ENCODE results near the gene IDI2.
"Not testable (repeated sequence)": the region's sequence is repeated elsewhere in the genome, so short reads cannot be mapped to it uniquely, and the experiment has no call there.

Gene IDI2

DNA sequence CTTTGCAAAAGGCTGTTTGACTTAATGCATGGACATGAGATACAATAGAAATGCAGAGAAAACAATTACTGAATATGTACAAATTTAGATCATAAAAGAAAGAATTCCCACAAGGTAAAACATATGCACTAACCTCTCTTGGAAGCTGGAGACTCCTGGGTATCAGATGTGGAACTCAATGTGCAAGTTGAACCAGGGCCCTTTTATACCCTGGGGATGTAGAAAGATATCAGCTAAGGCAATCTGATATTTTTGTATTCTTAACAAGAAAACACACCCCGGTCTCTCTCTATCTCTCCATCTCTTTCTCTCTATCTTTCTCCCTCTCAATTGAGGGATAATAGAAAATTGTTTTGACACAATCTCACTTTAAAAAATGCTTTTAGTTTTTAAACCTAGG, at the start of gene IDI2:
TSS of gene IDI2 (minus strand) at position 177 of the 400 bp plus-strand sequence. CDS start 1,136 bp downstream, outside the sequence.
- no peak for DNase-seq

DNA sequence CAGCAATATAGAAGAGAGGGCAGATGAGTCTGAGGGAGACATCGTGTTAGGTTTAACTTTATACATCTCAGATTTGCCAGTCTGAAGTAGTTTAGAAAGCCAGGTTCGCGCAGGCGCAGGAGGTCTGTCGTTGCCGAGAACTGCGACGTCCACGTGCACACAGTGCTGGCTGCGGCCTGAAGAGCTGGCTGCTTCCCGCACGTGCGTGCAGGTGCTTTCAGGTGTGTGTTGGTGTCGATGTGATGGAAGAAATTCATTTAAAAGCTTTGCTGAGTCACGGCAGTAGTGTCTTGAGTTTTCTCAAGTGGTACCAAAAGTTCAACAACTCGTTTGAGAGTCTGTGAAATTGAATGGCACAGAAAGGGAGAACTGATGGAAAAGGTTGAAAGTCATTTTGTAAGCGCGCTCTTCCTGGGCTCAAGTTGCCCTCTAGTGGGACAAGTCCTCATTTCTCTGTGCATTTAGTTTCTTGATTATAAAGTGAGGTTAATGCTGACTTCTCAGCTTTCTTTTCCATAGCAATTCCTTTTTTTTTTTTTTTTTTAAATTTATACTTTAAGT, 49.2 kb upstream of the IDI2 start:
- no peak for DNase-seq

DNA sequence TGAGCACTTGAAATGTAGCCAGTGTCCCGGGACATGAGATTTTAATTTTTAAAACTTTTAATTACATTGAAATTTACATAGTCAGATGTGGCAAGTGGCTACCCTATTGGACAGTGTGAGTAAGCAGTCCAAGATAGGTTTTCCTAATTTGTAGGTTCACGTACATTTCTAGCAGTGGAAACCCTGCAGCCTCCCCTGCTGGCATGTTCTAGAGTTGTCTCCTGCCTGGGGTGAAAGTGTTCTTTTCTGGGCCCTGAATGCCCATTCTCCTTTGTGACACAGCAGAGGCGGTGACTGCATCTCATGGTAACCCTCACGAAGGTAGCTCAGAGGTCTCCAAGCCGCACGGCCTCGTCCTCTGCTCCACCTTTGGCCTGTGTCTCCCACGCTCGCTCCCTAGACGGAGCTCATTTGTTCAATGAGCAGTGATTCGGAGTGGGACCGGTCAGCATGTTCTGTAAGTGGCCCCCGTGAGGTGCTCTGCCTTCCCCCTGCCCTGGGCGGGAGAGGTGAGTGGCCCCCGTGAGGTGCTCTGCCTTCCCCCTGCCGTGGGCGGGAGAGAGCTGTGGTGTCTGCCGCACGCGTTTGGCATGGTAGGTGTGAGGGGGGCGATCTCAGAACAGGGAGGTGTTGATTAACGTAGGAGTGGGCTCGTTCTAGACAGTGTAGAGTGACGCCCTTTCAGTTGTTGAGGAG, 48.5 kb upstream of the IDI2 start:
- no peak for DNase-seq

DNA sequence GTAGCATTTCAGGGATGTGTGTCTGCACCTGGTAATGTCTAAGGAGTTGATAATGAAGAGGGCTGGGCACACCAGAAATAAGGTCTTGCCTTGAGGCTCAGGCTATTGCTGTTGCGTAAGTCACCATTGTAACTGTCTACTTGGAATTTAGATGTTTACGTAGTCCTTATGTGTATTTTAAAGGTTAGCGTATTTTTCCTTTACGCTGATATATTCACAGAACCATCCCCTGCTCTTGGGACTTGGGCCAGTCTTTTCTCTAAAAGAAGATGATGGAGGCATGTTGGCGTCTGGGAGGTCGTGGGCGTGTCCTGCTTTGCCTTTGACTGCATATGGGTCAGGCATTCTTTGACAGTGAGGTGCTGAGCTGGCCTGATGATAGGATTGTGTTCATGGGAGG, 45.3 kb upstream of the IDI2 start:
- no peak for DNase-seq

DNA sequence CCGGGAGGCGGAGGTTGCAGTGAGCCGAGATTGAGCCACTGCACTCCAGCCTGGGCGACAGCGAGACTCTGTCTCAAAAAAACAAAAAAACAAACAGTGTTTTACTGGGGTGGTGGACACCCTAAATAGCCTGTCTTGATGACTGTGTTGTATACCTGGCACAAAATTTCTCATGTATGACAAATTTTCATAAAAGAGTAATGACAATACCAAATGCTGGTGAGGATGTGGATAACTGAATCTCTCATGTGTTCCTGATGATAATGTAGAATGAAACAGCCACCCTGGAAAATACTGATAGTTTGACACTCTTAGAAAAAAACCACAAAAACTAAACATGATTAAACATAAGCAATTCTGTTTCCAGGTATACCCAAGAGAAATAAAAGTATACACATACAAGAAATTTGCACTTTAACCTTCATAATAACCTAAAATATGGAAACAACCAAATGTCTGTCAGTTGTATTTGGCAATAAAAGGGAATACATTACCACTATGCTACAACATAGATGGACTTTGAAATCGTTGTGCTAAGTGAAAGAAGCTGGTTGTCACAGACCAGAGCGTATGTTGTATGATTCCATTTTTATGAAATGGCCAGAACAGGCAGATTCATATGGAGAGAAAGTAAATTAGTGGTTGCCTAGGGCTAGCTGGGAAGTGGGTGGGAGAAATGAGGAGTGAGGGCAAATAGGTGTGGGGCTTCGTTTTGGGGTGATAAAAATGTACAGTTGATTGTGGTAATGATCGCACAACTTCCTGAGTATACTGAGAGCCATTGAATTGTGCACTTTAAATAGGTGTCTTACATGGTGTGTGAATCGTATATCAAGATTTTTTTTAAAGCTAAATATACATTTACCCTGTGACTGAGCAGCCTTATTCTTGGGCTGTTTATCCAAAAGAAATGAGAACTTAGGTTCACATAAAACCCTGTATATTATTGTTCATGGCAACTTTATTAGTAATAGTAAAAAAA, 43.0 kb upstream of the IDI2 start:
- DNase-seq: no peak

DNA sequence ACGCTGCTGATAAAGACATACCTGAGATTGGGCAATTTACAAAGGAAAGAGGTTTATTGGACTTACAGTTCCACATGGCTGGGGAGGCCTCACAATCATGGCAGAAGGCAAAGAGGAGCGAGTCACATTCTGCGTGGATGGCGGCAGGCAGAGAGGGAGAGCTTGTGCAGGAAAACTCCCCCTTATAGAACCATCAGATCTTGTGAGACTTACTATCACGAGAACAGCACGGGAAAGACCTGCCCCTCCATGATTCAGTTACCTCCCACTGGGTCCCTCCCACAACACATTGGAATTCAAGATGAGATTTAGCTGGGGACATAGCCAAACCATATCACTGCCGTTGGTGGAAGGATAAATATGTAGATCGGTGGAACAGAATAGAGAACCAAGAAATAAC, 41.1 kb upstream of the IDI2 start:
- not testable (repeated sequence) for DNase-seq

DNA sequence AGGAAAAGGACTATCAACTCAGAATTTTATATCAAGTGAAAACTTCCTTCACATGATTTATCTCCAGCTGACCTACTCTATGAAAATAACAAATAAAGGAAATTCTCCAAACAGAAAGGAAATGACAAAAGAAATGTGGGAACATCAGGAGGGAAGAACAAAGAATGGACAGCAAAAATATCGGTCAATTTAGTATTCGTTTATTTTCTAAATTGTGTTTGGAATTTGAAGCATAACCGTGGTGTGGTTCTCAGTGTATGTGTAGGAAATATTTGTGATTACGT, 39.2 kb upstream of the IDI2 start:
- no peak for DNase-seq

DNA sequence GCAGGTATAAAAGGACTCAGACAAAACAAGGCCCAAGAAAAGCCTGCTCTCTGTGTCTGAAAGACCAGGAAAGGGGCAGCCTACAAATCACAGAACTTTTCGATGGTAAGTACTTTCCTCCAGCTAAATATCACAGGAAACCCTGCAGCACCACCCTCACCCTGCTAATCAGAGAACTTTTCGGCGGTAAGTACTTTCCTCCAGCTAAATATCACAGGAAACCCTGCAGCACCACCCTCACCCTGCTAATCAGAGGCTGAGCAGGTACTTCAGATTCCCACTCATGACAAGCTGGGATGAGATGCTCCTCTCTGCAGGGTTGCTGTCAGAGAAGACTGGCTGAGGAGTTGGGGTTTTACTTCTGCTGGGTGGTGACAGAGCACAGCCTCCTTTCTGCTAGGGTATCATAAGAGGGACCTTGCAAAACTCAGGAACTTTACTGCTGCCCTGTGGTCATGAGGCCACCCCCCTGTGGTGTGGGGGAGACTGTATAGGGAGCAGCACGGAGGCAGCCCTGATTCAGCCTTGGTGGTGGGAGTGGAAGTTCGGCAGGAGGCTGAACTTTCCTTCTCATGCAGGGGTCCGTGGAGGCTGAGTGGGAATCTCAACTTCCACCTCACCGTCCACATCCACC, 37.7 kb upstream of the IDI2 start:
- DNase-seq: no peak

DNA sequence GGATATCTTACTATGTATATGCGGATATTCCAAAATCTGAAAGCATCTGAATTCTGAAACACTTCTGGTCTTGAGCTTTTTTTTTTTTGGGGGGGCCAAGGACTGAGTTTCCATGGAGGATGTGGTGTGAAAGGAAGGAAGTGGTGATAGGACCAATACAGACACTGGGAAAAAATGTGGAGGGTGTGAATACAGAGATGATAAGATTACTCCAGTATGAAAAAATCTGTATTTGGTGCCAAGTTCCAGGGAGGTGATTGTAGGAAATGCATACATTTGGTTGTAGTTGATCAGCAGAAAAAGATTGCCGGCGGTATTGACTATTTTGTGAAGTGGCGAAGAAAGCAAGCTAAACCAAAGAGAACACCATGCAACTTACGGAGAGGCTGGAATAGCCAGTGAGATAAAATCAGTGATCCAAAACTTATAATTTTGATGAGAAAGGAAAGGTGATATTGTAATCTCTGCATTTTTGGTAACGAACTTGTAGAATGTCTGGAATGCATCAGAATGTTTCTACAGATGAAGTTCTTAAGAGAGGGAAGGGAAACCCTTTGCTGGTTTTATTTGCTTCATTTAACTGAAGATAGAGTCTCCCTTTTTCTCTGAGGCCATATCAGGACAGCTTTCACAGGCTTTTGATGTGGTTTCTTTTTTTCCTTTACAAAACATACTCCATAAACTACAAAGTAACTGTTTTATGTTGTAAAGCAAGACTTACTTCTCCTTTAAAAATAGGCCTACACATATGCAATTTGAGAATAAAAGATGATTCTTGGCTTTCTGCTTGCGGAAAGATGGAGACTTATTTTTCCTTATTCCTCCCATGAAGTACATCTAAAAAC, 36.5 kb upstream of the IDI2 start:
- DNase-seq: no peak

DNA sequence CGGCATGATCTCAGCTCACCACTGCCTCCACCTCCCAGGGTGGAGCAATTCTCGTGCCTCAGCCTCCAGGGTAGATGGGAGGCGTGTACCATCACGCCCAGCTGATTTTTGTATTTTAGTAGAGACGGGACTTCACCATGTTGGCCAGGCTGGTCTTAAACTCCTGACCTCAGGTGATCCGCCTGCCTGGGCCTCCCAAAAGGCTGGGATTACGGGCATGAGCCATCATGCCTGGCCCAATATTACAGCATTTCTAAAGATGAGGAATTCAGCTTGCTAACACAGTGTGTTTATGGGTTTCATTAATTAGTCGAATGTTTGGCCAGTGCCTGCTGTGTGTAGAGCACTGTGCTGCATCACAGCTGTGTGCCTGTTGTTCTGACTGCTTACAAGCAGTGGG, 34.2 kb upstream of the IDI2 start:
- DNase-seq: no peak

DNA sequence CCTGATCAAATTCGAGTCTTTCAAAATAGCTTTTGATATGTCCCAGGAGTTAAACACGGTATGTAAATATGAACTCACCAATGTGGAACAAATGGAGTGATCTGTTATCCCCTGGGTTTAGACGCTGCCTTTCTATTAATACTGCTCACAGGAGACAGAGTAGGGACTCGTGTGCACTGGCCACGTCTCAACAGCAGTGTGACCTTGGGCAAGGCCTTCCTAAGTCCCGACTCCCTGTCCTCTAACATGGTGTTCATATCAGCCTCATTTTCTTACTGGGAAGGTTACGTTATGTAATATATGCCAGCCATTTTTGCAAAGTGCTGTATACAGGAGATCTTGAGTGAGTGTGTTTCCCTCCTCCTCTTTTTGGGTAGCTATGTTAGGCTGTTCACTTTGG, 32.4 kb upstream of the IDI2 start:
- DNase-seq: no peak

DNA sequence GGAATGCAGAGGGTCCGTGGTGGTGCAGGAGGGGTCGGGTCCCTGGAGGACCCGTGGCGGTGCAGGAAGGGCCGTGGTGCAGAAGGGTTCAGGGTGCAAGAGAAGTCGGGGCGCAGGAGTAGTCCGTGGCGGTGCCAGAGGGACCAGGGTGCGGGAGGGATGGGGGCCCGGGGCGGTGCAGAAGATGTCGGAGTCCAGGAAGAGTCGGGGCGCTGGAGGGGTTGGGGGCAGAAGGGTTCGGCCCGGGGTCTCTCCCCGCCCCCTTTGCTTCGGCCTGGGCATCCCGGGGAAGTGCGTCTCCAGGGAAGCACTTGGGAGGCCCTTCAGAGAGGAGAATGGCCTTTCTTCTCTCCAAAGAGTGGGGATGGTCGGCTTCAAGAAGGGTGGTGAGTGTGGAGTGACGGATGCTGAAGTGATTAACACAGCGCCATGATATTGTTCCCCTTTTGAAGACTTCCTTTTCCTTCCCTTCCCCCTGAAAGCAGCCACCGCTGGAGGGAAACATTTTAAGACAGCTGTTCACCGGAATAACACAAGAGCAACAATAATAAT, 31.5 kb upstream of the IDI2 start:
- peak; percentile 72 for DNase-seq

DNA sequence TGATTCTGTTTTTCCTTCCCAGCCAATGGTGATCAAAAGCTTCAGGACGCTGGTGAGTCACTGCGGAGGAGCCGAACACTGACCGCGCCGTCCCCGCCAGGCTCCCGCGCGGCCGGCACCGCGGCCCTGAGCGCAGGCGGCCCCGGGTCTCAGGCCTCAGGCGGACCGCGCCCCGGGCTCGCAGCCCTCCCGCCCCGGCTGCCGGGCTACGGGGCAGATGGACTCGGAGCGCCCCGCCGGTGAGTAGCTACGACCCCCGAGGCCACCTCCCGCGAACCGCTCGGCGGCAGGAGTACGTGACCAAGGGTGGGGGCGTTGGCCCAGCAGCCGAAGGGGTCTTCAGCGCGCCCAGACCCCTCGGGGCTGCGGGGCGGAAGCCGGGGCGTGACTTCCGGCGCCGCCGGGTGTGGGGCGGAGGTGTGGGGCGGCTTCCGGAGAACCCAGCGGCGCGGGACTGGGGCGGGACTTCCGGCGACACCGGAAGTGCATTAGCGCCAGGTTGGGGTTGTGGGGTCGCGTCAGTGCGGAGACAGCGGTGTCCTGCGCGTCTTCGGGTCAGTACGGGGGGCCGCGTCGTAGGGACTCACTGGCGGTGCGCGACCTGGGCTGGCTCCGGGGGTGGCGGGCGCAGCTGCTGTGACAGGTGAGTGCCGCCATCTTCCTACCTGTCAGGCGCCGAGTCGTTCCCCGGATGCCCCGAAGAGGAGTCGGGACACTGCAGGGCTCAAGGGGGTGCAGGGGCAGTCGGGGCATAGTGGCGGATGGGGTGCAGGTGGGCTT, 30.9 kb upstream of the IDI2 start, which contains the start of gene WDR37:
TSS of gene WDR37 (plus strand) at position 60 of the 780 bp plus-strand sequence. CDS start 15,771 bp downstream, outside the sequence.
- peak; percentile 66 for DNase-seq

DNA sequence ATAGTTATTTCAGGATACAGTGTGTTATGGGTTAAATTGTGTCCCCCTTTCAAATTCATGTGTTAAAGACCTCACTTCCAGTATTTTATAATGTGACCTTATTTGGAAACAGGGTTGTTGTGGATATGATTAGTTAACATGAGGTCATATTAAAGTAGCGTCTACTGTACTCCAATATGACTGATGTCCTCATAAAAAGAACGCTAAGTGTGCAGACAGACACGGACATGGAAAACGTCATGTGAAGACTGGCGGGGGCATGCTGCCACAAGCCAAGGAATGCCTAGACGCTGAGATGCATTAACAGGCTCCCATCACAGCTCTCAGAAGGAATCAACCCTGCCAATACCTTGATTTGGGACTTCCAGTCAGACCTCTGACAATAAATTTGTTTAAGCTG, 29.0 kb upstream of the IDI2 start:
- DNase-seq: no peak

DNA sequence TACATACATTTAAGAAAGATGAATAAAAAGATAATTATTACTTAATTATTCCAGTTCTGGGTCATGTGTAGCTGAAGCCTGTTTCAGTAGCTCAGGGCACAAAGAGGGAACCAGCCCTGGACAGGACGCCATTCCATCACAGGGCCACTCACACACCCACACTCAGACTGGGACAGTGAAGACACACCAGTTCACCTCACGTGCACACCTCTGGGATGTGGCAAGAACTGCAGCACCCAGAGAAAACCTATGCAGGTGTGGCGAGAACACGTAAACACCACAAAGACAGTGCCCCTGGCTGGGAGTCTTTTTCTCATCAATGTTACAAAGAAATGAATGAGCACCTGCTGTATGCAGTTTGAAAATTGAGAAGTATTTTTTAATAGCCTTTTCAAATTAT, 24.9 kb upstream of the IDI2 start:
- DNase-seq: no peak

DNA sequence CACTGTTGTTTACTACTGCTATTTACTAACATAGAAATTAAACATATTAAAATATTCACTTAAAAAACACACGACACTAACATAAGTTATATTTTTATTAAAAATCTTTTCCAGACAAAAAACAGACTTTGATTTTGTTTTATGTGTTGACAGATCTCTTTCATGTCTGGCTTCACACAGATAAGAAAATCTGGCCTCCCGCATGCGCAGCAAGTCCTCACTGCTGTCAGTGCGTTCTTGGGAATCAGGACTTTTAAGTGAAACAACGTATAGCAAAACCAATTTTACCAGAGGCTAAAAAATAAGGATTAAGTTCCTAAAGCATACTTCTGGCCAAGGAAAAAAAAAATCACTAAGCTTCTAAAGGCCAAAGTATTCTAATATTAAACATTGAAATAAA, 24.5 kb upstream of the IDI2 start:
- no peak for DNase-seq

DNA sequence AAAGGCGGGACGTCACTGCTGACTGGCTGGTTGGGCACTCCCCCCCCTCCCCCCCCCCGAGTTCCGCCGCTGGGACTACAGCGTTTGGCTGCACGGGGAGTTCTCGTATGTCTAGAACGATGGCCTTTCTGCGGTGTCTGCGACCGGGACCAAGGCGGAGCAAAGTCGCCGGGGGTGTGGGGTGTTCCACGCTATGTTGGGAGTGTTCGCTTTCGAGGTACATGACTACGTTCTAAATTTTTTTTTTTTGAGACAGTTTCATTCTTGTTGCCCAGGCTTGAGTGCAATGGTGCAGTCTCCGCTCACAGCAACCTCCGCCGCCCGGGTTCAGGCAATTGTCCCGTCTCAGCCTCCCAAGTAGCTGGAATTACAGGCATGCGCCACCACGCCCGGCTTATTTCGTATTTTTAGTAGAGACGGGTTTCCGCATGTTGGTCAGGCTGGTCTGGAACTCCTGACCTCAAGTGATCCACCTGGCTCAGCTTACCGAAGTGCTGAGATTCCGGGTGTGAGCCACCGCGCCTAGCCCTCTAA, 23.8 kb upstream of the IDI2 start:
- no peak for DNase-seq

DNA sequence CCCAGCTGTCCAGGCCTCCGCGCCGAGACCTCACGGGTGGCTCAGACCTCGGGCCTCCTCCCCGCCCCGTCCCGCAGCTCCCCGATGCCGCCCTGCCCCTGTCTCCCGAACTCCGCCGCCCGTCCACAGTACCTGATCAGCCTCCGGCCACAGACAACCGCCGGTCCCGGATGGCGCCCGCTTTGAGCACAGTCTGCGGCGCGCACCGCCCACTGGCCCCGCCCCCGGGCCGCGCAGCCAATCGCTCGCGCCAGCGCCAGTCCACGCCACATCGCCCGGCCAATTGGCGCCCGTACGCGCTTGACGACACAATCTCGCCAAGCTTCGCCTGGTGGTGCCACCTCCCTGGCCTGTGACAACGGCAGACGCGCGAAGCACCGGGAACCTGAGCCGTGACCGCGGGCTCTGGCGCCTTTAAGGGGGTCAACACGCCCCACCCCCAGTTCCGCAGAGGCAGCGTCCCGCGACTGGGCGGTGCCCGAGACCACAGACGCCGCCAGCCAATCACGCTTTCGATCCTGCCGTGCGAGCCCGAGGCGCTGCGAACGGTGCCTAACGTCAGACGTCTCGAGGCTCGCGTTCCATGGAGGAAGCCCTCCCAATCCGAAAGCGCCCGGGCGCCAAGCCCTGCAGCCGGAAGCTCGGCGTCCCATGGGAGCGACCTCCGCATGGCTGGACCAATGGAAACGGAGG, 23.2 kb upstream of the IDI2 start, which contains the start of gene IDI1:
TSS of gene IDI1 (minus strand) at position 388 of the 693 bp plus-strand sequence. CDS start at position 272, 116 bp downstream.
- peak; percentile 100 for DNase-seq

DNA sequence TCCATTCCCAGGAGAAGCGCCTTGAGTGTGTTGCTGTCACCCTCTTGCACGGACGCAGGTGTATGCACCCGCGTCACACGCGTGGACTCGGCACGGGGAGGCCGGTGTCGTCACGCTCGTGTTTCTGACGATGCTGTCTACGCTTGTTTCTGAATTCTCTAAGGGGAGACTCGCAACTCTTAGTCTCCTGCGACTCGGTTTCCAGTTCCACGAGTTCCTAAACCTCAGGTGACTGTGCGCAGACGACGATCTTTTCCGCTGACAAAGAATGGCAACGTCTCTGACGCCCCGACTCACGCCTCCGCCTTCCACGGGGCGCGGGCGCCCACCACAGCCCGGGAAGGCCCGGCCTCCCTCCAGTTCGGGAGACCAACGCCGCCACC, 22.7 kb upstream of the IDI2 start:
- DNase-seq: no peak

DNA sequence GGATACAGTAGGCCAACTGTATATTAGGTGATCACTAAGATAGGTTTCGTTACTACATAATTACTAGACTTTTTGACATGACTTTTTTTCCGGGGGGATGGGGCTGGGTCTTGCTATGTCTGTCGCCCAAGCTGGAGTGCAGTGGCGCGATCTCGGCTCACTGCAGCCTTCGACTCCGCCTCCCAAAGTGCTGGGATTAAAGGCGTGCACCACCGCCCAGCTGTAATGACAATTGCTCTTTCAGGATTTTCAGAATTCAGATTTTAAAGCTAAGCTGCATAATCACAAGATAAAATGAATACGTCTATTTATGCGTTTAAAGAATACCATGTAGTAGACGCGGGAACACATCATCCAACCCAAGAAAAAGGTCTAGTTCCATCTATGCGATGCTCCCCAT, 22.3 kb upstream of the IDI2 start:
- no peak for DNase-seq

Measured in MV-4-11 (cell line).